ENCODE data around the gene TLL2. TPM values are rescaled to one million over a fixed set of nuclear protein-coding genes. Genes with fewer than 3 reads are reported as not detected.

The TLL2 gene
- total and polyA plus RNA-seq, 2 of the 4 experiments (the other 2 are of a cell fraction): under 0.01 to 0.05 TPM

- no peaks in the 10 kb centered on the region; the same call in none of the 2 replicates for H3K27me3 ChIP-seq (ENCODE audit: control insufficient read depth, insufficient read depth, low read length)
- ChIA-PET POLR2A (ENCODE audit: unreplicated experiment) (no interaction called here), CTCF (interaction anchor here (0.6 kb wide), 1 partner anchor 1104 kb away, joined by 6 read pairs; no protein-coding TSS in a partner anchor)
- in situ Hi-C loops (cut with MboI; ENCODE audit: low sequenced_read_pairs) (no loop called here), dilution Hi-C loops (cut with HindIII; ENCODE audit: low sequenced_read_pairs, unreplicated experiment) (no loop called here), intact Hi-C loops (cut with micrococcal nuclease) (no loop called here)
- H2AFZ ChIP-seq (replicated peaks; ENCODE audit: low read length, poor library complexity): no peak overlapping the region
- H4K8ac ChIP-seq (ENCODE audit: low read depth in 2 of 2, low read length in 2 of 2): no peak overlapping the region
- ATAC-seq (ENCODE audit: low read depth): no peak
- no TSS peak for BruUV-seq (replicated peaks)
- no peak overlapping the region for H3K56ac ChIP-seq (ENCODE audit: extremely low read depth, insufficient read depth, low read length)
- TF ChIP-seq USF2 (IDR thresholded peaks at IDR 0.05; ENCODE audit: low read depth, low read length) (no peak), RFX5 (IDR thresholded peaks at IDR 0.05; ENCODE audit: low read depth, low read length) (no peak), NFE2L2 (IDR thresholded peaks at IDR 0.05; ENCODE audit: low read depth, low read length) (no peak), FOS (IDR thresholded peaks at IDR 0.05; ENCODE audit: low read depth, low read length) (no peak), POLR2A (IDR thresholded peaks at IDR 0.05; ENCODE audit: low read depth, low read length) (no peak), SMC3 (IDR thresholded peaks at IDR 0.05; ENCODE audit: low read depth, low read length) (no peak), MXI1 (IDR thresholded peaks at IDR 0.05; ENCODE audit: borderline replicate concordance, low read depth, low read length) (no peak), ELK1 (IDR thresholded peaks at IDR 0.05; ENCODE audit: borderline replicate concordance, low read depth, low read length) (no peak), RAD21 (IDR thresholded peaks at IDR 0.05; ENCODE audit: low read length) (no peak), BHLHE40 (IDR thresholded peaks at IDR 0.05; ENCODE audit: low read depth, low read length) (no peak), CTCF (conservative IDR thresholded peaks at IDR 0.05; ENCODE audit: low read depth, low read length) (no peak), MAFK (IDR thresholded peaks at IDR 0.05; ENCODE audit: low read depth, low read length) (no peak)
- no peak overlapping the region for H3K23ac ChIP-seq (ENCODE audit: low read depth, low read length)
- H2AK5ac ChIP-seq (ENCODE audit: low read depth, low read length): no peak overlapping the region
- no peaks in the 10 kb centered on the region for H4K20me1 ChIP-seq (ENCODE audit: insufficient read depth, low read length)
- no peak overlapping the region for H3K18ac ChIP-seq (ENCODE audit: low read depth, low read length)
- H2BK5ac ChIP-seq (ENCODE audit: low read depth, low read length, poor library complexity, severe bottlenecking): no peak overlapping the region
- DNase-seq: no peak
- no peak overlapping the region for H4K91ac ChIP-seq (ENCODE audit: insufficient read depth, low read depth, low read length)
- H3K4me3 ChIP-seq (ENCODE audit: insufficient read depth, low read depth, low read length): no peak overlapping the region
- no peaks in the 10 kb centered on the region for H3K4me1 ChIP-seq (ENCODE audit: control insufficient read depth, insufficient read depth, low read length)
- H3K4me2 ChIP-seq (ENCODE audit: low read depth, low read length): no peak overlapping the region
- no peak overlapping the region for H2BK15ac ChIP-seq (ENCODE audit: low read depth, low read length)
- no peak overlapping the region for H3K4ac ChIP-seq (ENCODE audit: low read depth, low read length)
- no peak overlapping the region for H2BK20ac ChIP-seq (ENCODE audit: low read depth, low read length)
- WGBS, 2 experiments (ENCODE audit: extremely low coverage in 2 of 2, insufficient read length in 1 of 2): no CpG with 5 or more reads among the region's 4 CpGs
- H3K9me3 ChIP-seq (ENCODE audit: control insufficient read depth, insufficient read depth, low read length): no peaks in the 10 kb centered on the region
- no peaks in the 10 kb centered on the region for H3K9me1 ChIP-seq (ENCODE audit: insufficient read depth, low read length)
- H3K79me1 ChIP-seq (ENCODE audit: low read depth in 1 of 2, low read length in 2 of 2): no peaks in the 10 kb centered on the region
- no peak overlapping the region for H3K27ac ChIP-seq (ENCODE audit: insufficient read depth, low read length)
- no peak overlapping the region for H3K9ac ChIP-seq (ENCODE audit: low read depth, low read length)
- no peak overlapping the region for H2AK9ac ChIP-seq (replicated peaks; ENCODE audit: low read depth, low read length, poor library complexity)
- no peak overlapping the region for H4K5ac ChIP-seq (ENCODE audit: low read depth, low read length)
- H3K36me3 ChIP-seq (ENCODE audit: control insufficient read depth, insufficient read depth, low read length): no peaks in the 10 kb centered on the region
- no peak overlapping the region for H2BK120ac ChIP-seq (ENCODE audit: low read depth, low read length)
- no peak overlapping the region for H3K14ac ChIP-seq (replicated peaks; ENCODE audit: low read depth, low read length)
Observed at GRCh38 chr10:96339383-96339782, 174.3 kb downstream of the TLL2 start.
